CD4-positive, alpha-beta T cell treated with Interleukin-6 for 4 hours (primary cell): Measurements from ENCODE around the gene TMA7B.

Source experiments
- DNase-seq: peaks from one replicate; pipeline ENCODE4 v3.0.0-alpha.2; 2020; ENCODE audit warnings: mixed read lengths

Gene TMA7B

DNA sequence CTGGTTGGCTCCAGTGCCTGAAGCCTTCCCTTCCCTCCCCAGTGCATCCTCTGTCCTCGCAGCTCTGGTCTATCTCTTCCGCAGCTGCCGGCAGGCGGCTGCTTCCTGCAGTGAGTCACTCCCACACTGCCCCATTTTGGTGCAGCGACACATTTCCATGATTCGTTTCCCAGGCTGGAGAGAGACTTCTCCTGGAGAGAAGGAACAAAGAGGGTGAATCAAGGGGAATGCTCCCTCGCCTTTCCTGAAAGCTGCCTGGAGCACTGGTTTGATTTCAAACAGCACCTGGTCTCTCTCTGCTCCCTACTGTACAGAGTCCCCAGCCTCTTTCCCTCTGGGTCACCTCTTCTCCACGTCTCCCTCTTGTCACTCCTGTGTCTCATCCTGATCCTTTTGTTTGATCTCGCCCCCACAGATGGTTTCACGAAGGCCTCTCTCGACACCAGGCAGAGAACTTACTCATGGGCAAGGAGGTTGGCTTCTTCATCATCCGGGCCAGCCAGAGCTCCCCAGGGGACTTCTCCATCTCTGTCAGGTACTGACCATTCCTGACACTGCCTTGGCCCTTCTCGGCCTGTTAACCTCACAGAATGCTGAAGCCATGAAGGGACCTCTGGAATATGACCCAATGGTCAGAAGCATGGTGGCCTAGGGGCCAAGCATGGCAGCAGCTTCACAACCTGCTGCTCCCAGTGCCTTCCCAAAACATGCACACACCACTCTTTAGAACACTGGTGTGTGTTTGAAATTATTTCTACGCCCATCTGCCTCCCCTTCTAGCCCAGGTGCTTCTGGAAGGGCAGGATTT lies at the start of gene TMA7B:
TMA7B (plus strand) TSS at position 758 of the 808 bp plus-strand sequence. CDS start 3,978 bp downstream, outside the sequence.
- DNase-seq, result peak; percentile 73

DNA sequence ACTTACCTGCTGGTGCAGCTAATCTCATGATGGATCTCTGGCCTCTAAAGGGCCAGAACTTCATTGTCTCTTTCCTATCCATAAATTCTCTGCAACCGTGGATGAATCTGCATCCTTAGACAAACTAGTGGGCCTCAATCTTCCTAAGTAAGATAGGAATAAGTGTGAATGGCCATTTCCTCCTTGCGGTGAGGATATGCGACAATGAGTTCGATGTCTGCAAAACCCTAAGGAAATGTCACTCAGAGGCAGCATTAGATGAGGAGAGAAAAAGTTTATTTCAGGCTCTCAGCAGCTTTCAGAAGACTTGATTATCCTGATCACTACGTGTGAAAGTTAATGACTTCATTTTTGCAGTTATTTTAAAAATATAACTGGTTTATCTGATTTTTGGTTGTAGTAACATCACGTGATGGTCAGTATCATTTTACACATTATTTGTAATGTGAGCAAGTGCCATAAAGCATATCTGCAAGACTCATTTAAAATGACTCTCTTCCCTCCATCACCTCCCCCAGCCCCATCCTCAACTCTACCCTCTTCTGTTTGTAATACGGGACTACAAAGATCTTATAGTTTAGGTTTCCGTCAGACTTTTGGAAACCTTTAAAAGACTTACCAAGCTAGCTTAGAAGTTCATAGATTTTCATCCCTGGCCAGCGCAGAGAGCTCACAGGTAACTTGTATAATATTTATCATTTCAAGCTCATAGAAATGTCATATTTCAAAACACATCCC lies 49.2 kb upstream of the TMA7B start:
- DNase-seq, result peak; percentile 37

DNA sequence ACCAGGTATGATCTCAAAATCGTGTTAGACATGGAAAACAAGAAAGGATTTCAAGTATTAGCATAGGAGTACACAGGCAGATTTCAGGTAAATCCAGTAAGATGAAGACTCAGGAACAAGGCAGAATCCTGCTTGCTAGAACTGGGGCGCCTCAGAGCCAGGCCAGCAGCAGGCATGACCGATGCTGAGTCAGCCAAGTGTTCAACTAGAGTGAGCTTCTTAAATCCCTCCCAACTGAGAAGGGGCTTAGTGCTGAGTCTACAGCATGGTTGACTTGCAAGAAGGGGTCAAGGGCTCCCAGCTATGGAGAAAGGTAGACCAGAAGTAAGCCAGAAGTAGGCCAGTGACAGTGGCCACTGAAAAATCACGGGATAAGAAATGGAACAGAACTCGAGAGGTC lies 46.9 kb upstream of the TMA7B start:
- DNase-seq, result peak; percentile 39

DNA sequence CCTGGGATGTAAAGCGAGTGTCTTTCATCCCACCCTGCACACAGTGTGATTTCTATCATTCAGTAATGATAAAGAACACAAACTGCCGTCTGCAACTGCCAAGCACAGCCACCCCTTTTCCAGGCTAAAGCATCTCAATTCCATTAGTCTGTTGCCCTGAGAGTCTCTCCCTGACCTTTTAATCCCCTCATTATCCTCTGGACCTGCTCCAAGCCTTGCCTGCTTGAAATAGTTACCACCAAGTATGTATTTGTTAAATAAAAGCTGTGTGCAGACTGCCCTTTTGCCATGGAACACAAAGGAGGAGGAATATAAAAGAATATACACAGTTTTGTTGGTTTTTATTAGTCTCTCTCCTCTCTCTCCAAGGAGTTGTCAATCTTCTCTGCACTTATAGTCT lies 46.3 kb upstream of the TMA7B start:
- no peak for DNase-seq

DNA sequence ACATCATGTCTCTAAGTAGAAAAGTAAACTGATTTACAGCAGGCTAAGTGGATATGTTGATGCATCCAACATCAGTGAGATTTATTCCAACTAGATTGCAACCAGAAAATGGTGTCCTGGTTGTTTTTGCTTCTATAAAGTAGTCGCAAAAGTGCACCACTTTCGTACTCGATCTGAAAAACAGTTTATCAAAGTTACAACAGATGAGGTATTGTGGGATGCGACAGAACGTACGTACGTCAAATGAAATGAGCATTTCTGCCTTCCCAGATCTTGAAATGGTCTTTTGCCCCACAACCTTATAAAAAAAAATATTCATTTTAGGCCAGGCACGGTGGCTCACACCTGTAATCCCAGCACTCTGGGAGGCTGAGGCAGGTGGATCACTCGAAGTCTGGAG lies 45.6 kb upstream of the TMA7B start:
- DNase-seq, result no peak

DNA sequence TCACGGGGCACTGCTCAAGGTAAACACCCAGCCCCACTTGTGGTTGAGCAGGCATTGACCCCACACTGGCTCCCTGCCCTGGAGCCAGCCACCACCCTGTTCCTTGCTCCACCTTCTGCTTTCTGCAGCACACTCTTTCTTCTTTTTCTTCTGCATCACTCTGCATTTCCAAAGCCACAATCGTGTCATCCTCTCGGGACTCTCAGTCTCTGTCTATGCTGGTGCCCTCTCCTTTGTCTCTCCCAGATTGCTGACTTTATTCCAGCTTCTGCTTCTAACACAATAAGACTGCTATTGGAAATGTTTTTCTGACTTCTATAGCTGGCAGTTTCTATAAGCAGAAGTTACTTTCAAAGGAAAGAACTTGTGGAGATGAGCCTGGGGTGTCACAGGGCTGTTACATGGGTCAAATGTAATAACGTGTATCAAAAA lies 44.9 kb upstream of the TMA7B start:
- no peak for DNase-seq

DNA sequence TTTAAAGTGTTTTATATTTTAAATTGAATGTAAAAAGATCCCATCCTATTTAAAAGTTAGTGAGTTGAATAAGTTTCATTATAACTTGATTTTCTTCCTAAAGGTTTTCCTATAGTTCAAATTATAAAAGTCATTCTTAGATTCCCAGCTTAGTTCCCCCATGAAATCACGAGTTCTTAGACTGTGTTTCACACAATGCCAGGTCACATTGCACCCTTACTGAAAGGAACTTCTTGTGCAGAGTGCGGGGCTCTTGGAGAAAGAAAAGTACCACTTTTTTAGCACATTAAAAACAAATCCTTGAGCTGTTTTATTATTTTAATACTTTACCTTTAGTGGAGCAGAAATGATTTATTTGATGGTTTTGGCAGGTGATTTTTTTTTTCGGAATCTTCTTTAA lies 43.7 kb upstream of the TMA7B start:
- no peak for DNase-seq

DNA sequence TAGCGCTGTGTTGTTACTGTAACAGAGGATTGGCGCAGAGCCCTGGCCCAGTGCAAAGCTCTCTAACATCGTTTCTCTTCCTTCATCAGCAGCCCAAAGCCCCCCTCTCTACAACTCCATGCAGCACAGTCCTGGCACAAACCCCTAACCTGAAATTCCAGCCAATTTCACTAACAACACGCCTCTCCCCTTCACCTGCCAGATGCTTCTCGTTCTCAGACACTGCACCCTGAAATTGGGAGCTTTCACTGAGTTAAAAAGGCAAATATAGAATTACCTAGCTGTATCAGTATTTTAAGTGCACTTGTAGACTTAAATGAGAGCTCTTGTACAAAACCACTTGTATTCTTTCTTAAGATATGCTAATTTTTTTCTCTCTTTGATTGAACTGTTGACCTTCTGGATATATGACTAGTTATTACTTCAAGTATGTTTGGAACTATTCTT lies 43.0 kb upstream of the TMA7B start:
- no peak for DNase-seq

DNA sequence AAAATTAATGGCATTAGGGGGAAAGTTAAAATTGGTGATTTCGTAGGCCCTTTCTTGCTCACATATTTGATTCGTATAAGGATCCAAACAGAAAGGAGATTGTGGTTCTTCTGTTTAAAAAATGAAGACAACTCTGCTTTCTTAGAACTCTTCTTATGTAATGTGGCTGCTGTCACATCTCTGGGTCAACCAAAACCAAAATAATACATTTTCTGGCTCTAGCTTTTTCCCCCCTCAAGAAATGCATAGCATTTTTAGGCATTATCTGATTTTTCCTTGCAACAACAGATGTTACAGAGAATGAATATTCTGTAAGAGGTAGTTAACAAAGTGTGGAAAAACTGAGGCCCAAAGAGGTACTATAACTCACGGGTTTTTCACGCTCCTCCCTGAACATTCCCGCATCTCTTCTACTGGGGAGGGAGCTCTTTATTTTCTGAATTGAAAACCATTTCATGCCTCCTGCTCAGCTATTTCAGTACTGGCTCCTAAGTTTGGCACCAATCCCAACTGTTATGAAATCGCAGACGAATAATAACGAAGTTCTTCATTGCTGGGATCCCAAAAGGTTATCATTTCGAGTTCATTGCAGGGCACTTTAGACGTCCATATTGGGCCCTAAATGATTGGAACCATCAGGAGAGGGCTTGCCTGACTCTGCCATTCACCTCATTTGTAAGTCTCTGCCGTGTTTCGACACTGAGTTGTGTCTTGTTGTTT lies 42.3 kb upstream of the TMA7B start:
- DNase-seq, result no peak

DNA sequence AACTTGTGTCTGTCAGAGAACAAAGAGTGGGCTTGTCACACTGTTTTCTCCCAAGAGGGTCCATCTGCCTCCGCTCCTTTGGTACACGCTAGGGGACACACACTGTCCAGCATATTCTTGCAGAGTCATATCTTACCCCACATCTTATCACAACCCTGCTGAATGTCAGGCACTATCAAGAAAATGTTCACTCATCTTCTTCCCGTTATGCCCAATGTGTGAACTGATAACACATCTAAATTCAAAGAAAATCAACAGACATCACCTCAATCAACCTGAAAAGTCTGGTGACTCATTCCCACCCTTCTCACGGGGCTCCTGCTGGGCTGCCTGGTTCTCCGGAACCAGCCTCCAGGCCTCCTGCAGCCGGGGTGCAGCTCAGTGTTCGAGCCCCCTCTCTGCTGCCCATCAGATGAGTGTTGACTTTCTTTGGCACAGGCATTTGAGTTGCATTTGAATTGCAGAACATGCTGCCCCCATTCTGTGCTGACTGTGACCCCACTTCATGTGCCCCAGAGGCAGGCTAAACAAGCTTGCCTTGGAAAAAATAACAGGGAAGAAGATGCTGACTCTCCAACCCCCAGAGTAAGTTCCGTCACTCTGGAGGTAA lies 40.0 kb upstream of the TMA7B start:
- DNase-seq, result peak; percentile 72

DNA sequence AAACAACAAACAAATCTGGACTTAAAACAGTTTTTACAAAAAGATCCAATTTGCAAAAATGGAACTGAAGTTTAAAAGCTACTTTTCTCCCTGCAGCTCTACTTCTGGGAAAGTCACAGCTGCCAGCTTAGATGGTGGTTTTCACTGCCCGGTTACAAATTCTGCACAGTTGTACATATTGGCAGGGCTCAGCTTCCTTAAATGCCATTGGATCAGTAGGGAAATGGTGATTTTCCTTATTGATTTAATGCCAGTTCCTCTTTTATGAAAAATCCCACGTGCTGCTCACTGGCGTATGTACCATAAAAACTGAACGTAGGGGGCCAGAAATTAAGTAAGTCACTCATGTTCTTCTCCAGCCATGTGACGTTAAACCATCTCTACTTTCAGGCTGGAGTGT lies 36.5 kb upstream of the TMA7B start:
- no peak for DNase-seq

DNA sequence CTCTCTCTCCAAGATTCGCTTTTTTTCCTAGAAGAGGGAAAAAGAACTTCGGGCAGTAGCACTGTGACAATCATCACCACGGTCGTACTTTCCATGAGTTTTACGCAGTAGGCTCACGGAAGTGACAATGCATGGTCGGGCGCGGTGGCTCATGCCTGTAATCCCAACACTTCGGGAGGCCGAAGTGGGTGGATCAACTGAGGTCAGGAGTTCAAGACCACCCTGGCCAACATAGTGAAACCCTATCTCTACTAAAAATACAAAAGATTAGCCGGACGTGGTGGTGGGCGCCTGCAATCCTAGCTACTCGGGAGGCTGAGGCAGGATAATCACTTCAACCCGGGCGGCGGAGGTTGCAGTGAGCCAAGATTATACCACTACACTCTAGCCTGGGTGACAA lies 35.9 kb upstream of the TMA7B start:
- no peak for DNase-seq

DNA sequence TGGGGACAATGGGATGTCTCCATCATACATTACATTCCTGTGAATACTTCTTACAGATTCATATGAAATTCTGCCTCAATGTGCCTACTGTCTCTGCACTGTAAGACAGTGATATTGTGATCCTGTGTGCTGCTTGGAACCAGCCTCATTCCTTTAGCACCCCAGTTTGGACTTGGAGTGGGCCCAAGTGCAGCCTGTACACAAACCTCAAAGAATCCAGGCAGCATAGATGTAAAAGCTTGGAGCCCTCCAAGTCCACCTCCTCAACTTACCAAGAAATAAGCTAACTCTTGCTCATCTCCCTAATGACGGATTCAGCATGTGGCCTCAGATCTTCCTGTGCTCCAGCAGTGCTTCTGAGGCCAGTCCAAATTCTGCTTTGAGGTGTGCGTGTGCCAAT lies 34.9 kb upstream of the TMA7B start:
- no peak for DNase-seq

DNA sequence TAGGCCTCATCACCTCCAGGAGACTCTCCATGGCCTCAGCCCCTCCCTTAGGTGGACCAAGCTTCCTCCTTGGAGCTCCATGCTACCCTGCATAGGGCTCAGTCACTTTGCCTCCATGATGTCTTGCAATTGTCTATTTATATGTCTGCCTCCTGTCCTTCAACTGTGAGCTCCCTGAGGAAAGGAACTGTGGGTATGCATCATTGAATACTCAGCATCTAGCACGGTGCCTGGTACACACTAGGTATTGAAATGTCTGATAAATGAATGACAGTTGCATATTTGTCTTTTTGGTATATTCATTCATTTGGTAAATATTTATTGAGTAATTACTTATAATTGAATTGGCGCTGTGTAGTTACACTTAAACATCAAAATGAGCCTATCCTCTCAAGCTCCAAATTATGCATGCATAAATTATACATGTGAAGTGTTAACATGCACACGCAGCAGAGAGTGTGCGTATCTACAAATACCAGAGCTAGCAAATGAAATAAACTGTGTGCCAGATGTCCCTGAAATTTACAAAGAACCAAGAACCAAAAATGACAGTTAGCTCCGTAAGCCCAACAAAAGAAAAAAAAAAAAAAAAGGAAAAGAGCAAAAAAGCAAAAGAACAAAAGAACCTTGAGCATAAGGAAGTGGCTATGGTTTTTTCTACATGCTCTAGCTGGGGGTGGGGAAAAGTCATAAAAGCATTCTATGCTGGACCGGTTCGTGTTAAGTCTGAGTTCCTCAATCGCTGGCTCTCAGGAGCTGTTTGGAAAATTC lies 34.1 kb upstream of the TMA7B start:
- DNase-seq, result peak; percentile 51

DNA sequence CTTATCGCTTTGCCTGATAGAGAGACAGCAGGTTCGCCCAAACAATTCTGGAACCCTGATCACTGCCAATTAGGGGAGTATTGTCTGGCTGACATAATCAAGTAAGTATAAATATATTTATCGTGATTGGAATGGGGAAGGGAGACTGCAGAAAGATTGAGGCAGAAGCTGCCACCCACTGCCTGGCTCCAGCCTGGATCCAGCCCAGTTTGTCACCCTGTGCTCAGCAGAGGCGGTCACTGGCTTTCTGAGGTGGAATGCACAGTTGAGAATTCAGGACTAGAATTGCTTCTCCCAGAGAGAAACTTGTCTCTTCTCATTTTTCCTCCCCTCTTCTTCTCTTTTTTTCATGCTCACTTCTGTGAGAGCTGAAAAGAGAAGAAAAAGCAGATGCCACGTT lies 33.4 kb upstream of the TMA7B start:
- no peak for DNase-seq

DNA sequence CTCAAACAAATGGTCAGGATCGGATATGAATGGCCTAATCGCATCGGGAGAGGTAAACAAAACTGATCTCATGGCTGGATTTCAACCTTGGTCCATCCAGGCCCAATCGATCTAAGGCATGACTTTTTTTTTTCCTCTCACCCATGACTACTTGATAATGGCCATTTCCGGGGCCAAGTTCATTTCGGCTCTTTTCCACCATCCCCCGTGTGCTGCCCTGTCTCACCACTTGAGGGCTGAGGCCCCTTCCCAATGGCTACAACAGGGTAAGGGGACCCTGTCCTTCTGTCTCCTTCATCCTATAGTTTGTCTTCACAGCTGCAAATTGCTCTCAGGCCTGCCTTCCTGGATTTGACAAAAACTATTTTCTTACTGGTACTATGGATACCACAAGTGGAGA lies 32.7 kb upstream of the TMA7B start:
- DNase-seq, result no peak

DNA sequence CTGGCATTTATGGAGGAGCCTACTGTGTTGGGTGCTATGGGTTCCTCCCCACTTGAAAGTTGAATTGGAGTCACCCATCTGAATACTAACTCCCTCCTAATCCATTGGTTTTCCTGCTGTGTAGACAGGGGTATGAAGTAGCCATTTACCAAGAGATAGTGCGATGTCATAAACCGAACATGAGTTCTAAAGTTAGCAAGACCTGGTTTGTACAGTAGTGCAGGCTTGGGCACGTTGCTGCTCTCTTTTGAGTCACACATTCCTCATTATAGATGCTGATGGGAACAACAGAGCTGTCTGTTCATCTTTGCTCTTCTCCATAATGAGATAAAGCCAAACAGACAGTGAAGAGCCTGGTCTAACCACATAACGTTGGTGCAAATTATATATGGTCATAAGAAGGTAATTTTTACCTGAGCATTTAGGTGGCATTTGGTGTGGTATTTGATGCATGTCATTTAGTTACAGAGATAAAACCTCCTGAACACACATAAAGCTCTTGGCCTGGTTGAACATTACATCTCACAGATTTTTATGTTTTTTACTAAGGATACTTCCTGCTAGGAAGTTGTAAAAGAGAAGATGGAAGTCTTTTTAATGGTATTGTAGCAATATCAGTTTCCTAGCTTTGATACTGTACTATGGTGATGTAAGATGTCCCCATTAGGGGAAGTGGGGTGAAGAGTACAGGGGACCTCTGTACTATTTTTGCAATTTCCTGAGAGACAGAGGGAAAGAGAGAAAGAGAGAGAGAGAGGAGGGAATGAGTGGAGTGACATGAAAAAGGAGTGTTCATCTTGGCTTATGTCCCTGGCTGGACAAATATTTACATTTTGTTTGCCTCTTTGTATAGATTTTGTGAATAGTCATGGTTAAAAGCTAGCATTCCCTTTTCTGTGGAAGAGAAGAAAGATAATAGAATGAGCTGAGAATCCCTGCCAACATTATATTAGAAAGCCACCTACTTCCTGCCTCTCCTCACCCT lies 31.4 kb upstream of the TMA7B start:
- DNase-seq, result peak; percentile 24

DNA sequence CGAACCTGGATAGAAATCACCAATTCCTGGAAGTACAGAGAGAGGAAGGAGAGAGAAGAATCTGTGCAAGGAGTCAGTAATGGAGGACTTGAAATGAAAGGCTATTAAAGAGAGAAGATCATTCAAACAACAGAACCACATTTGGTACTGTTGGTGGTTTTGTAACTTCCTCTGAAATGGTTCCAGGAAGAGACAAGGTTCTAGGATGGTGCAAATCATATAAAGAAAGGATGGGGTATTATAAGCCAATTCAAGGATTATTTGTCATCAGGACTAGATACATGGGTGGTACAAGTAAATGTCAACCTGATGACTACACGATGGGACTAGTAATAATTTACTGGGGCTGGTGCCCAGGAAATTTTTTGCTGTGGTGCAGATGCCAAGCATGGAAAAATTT lies 28.9 kb upstream of the TMA7B start:
- DNase-seq, result no peak

DNA sequence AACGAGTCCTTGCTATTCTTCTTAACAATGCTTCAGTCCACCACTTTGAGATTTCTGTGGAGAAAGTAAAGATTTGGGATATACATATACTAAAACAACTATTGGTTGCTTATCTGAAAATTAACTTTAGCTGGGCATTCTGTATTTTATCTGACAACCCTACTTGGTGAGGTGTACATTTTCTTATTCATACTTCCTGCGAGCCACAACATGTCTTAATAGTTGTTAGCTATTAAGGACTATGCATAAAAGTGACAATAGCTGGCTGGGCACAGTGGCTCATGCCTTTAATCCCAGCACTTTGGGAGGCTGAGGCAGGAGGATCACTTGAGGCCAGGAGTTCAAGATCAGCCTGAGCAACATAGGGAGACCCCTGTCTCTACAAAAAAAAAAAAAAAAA lies 28.0 kb upstream of the TMA7B start:
- DNase-seq, result no peak

DNA sequence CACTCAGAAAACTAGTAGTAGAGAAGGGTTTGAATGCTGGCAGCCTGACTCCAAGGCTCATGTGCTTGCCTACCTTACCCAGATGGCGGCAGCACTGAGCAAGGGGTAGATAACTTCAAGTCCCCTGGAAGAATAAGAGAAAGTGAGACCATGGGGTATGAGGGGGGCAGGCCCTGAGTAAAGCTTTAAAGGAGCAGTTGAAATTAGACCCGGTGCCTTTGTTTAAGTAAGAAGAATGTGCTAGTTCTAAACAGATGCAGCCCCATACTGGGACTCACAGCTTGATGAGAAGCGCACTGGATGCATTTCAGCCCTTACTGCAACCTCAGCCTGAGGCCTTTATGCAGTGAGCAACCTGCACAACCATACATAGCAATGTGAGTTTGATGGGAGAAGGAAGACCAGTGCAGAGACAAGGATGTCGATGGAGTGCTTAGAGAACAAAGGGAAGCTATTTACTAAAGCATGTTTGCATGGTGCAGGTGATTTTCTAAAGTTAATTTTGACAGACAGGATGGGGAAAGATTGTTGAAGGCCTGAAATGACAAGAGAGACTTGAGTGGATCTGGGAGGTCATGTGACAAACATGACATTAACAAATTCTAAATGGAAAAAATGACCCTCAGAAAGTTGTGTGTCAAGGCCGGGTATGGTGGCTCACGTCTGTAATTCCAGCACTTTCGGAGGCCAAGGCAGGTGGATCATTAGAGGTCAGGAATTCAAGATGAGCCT lies 27.1 kb upstream of the TMA7B start:
- peak; percentile 65 for DNase-seq
